Esophagus squamous epithelium (tissue), 4 donors: ENCODE data around the gene SLC9A9.
A peak's percentile ranks its signal among the peaks of the same experiment; 100 is the strongest.

ENCODE experiments used
- CTCF ChIP-seq, 6 experiments: fragments of 450-650 bp in 4 of 6; fragments of 200-600 bp in 2 of 6; sonication (generic) in 2 of 6; IDR thresholded peaks; one replicate each; pipeline ENCODE4 v1.5.1; 2016 to 2019; ENCODE audit warnings: antibody characterized with exemption in 6 of 6, mild to moderate bottlenecking in 4 of 6, moderate library complexity in 4 of 6
- POLR2A ChIP-seq, 4 donors: fragments of 450-650 bp; IDR thresholded peaks; one replicate each; pipeline ENCODE4 v1.6.1; 2017; ENCODE audit warnings: antibody characterized with exemption in 4 of 4, mild to moderate bottlenecking in 4 of 4, moderate library complexity in 3 of 4

GRCh38 chr3:143847787-143848631 is at the start of gene SLC9A9:
- TF ChIP-seq CTCF (IDR thresholded peaks at IDR 0.05) (no peak), POLR2A (IDR thresholded peaks at IDR 0.05) (peak in 2 of 4 donors; percentile 20)
